HG02870 (cell line): ENCODE results near the gene HSD17B14.
"Not testable (repeated sequence)": the region's sequence is repeated elsewhere in the genome, so short reads cannot be mapped to it uniquely, and the experiment has no call there.

Experiments
- ATAC-seq: cut with Tn5 transposase; IDR thresholded peaks from one replicate; pipeline ENCODE4 v1.9.1; 2021; ENCODE audit warnings: mild to moderate bottlenecking, moderate library complexity; ENCODE audit not compliant: unreplicated experiment

Gene HSD17B14

DNA sequence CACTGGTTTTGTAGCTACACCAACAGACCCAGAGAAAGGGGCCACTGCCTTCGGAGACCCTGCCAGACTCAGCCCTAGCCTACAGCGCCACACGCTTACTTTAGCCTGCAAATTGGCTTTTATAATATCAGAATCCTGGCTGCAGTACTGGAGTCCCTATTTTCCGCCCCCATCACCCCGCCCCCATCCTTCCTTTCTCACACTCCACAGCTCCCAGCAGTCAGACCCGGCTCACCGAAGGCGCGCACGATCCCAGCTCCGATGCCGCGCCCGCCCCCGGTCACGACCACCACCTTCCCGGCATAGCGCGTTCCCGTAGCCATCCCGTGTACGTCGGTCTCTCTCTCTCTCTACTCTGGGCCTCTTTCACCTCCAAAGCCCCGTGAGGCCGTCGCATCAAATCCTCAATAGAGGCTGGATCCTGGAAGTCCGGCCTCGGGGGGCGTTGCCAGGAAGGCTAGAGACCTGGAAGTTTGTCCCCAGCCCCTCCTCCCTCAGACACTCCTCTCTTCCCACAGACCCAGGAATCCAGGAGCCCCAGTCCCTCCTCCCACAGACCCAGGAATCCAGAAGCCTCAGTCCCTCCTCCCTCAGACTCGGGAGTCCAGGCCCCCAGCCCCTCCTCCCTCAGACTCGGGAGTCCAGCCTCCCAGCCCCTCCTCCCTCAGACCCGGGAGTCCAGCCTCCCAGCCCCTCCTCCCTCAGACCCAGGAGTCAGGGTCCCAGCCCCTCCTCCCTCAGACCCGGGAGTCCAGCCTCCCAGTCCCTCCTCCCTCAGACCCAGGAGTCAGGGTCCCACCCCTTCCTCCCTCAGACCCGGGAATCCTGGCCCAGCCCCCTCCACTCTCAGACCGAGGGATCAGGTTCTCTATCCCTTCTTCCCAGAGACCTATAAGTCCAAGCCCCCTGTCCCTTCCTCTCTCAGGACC lies at the start of gene HSD17B14:
Gene HSD17B14, minus strand, starts transcription at position 403 of the 929 bp plus-strand sequence. Its CDS starts 80 bp downstream, at position 323.
- no peak for ATAC-seq

DNA sequence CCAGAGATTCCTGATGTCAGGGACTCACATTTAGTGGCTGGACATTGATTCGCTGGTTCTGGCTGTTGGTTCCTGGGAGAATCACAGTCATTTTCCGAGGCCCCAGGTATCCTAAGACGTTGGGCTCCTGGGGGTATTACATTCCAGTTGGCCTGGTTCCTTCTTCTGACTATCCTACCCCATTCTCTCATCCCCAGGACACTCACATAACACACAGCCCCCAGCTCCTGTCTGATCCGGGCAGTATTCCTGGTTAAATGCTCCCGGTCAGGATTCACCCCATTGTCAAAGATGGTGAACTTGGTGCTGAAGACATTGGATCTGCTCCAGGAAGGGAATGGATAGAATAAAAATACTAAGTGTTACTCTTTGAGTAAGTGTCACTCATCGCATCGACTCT lies 47.4 kb upstream of the HSD17B14 start:
- no peak for ATAC-seq

DNA sequence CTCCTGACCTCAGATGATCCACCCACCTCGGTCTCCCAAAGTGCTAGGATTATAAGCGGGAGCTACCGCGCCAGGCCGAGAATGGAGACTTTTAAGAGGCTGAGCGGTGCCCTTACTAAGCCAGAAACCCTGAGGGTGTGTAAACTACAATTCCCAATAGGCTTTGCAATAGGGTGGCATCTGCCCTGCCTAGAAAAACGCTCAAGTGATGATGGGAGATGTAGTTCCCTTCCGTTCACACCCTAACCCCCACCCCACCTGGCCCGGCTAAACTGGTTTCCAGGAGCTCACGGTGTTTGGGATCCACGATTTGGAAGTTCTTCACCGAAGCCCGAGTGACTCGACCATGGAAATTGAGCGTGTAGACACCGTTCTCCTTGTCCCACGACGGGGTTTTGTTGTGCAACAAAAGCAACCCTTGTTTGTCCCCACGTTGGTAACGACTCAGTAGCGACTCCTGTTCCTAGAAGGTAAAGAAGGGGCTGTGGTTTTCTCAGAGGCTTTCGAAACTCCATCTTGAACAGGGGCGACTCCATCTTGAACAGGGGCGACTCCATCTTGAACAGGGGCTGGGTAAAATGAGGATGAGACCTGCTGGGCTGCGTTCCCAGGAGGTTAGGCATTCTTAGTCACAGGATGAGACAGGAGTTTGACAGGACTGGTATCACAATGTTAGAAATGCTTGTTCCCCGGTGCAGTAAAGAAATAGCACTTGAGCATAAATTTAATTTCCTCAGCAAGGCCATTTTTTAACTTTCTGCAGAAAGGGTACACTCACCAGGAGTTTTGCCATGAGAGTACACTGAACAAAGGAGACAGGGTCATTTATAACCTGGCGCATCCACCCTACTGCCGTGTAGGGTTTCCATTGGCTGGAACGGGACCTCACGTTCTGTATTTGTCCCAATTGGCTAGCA lies 45.7 kb upstream of the HSD17B14 start:
- ATAC-seq = no peak

DNA sequence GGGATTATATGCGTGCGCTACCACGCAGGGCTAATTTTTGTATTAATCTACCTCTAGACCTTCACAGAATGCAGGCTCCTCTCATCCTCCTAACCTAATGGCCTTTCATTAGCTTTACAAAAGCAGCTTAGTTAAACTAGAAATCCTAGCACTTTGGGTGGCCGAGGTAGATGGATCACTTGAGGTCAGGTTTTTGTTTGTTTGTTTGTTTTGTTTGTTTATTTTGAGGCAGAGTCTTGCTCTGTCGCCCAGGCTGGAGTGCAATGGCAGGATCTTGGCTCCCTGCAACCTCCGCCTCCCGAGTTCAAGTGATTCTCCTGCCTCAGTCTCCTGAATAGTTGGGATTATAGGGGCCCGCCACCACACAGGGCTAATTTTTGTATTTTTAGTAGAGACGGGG lies 43.4 kb upstream of the HSD17B14 start:
- not testable (repeated sequence) for ATAC-seq

DNA sequence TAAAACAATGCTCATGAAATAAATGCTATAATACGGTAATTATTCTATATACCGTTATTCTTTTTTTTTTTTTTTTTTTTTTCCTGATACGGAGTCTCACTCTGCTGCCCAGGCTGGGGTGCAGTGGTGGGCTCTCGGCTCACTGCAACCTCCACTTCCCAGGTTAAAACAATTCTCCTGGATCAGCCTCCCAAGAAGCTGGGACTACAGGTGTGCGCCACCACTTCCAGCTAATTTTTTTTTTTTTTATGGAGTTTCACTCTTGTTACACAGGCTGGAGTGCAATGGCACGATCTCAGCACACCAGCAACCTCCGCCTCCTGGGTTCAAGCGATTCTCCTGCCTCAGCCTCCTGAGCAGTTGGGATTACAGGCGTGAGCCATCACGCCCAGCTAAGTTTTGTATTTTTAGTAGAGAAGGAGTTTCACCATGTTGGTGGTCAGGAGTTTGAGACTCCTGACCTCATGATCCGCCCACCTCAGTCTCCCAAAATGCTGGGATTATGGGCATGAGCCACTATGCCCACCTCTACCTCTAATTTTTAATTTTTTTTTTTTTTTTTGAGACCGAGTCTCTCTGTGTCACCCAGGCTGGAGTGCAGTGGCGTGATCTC lies 42.8 kb upstream of the HSD17B14 start:
- no peak for ATAC-seq

DNA sequence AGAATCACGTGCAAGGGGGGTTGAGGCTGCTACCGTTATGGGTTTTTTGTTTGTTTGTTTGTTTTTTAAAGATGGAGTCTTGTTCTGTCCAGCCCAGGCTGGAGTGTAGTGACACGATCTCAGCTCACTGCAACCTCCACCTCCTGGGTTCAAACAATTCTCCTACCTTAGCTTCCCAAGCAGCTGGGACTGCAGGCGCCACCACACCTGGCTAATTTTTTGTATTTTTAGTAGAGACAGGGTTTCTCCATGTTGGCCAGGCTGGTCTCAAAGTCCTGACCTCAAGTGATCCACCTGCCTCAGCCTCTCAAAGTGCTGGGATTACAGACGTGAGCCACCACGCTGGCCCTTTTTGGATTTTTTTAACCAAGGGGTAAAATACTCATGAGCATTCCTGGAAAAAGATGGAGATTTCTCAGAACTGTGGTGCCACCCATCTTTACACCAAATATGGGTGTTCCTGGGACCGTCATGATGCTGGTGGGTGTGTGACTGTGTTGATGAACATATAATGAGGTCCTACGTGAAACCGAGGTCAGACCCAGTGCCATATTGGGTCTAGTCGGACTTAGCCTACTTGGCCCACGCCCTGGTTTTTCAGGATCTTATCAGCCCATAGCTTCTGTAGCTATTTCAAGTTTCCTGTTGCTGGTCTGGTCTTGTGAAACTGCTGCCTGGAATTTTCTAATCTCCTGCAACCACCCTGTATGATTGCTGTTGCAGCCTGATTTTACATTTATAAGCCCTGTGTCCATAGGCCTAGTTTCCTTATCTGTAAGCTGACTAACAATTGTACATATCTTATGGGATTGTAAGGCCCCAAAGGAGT lies 42.1 kb upstream of the HSD17B14 start:
- no peak for ATAC-seq

DNA sequence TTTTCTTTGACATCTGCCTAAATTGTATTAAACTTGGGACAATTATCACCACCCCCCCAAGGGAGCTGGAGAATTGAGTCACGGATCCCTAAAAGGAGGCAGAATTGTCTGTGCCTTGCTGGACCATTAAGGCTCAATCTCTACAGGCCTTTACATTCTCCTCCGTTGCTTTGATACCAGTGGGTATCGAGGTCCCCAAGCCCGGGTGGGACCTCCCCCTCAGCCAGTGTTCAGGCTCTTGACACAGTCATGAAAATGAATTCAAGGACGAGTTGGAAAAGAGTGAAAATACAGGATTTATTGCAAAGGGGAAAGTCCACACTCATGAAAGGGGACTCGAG lies 41.5 kb upstream of the HSD17B14 start:
- no peak for ATAC-seq

DNA sequence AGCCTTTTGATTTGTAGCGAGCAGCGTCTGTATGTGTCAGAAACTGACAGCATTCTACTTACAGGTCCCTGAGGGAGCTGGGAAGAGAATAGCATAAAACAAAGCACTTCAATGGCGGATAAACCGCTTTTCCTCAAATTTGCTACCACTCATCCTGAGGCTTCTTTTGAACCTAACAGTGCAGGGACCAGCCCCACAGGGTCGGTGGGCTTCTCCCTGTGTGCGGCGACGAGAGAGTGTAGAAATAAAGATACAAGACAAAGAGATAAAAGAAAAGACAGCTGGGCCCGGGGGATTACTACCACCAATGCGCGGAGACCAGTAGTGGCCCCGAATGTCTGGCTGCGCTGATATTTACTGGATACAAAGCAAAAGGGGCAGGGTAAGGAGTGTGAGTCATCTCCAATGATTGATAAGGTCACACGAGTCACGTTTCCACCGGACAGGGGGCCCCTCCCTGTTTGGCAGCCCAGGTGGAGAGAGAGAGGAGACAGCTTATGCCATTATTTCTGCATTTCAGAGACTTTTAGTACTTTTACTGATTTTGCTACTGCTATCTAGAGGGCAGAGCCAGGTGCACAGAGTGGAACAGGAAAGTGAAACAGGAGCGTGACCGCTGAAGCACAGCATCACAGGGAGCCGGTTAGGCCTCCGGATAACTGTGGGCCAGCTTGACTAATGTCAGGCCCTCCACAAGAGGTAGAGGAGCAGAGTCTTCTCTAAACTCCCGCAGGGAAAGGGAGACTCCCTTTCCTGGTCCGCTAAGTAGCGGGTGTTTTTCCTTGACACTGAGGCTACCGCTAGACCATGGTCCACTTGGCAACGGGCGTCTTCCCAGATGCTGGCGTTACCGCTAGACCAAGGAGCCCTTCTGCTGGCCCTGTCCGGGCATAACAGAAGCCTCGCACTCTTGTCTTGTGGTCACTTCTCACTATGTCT lies 40.0 kb upstream of the HSD17B14 start:
- not testable (repeated sequence) for ATAC-seq

DNA sequence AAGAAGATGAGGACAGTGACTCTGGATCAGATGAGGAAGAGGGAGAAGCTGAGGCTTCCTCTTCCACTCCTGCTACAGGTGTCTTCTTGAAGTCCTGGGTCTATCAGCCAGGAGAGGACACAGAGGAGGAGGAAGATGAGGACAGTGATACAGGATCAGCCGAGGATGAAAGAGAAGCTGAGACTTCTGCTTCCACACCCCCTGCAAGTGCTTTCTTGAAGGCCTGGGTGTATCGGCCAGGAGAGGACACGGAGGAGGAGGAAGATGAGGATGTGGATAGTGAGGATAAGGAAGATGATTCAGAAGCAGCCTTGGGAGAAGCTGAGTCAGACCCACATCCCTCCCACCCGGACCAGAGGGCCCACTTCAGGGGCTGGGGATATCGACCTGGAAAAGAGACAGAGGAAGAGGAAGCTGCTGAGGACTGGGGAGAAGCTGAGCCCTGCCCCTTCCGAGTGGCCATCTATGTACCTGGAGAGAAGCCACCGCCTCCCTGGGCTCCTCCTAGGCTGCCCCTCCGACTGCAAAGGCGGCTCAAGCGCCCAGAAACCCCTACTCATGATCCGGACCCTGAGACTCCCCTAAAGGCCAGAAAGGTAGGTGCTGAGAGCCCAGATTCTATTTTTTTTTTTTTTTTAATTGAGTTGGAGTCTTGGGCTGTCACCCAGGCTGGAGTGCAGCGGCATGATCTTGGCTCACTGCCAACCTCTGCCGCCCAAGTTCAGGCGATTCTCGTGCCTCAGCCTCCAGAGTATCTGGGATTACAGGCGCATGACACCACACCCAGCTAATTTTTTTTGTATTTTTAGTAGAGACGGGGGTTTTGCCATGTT lies 38.2 kb upstream of the HSD17B14 start:
- ATAC-seq = no peak

DNA sequence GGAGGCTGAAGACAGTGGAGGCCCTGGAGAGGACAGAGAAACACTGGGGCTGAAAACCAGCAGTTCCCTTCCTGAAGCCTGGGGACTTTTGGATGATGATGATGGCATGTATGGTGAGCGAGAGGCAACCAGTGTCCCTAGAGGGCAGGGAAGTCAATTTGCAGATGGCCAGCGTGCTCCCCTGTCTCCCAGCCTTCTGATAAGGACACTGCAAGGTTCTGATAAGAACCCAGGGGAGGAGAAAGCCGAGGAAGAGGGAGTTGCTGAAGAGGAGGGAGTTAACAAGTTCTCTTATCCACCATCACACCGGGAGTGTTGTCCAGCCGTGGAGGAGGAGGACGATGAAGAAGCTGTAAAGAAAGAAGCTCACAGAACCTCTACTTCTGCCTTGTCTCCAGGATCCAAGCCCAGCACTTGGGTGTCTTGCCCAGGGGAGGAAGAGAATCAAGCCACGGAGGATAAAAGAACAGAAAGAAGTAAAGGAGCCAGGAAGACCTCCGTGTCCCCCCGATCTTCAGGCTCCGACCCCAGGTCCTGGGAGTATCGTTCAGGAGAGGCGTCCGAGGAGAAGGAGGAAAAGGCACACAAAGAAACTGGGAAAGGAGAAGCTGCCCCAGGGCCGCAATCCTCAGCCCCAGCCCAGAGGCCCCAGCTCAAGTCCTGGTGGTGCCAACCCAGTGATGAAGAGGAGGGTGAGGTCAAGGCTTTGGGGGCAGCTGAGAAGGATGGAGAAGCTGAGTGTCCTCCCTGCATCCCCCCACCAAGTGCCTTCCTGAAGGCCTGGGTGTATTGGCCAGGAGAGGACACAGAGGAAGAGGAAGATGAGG lies 37.4 kb upstream of the HSD17B14 start:
- ATAC-seq = no peak

DNA sequence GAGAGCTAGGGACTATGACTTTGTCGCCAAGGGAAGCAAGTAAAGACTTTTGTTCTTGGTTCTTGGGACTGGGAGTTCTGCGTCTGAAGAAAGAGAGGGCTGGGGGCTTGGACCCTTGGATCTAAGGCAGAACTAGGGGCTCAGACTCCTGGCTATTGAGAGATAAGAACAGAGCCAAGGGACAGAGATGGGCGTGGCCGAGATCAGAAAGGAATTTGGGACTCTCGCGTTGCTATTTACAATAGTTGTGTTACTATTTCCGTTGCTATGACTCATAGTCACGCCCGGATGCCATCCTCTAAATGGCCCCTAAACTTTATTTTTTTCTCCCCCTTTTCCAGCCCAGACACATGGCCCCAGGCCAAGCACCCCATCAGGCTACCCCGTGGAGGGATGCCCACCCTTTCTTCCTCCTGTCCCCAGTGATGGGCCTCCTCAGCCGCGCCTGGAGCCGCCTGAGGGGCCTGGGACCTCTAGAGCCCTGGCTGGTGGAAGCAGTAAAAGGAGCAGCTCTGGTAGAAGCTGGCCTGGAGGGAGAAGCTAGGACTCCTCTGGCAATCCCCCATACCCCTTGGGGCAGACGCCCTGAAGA lies 36.7 kb upstream of the HSD17B14 start:
- ATAC-seq = no peak

DNA sequence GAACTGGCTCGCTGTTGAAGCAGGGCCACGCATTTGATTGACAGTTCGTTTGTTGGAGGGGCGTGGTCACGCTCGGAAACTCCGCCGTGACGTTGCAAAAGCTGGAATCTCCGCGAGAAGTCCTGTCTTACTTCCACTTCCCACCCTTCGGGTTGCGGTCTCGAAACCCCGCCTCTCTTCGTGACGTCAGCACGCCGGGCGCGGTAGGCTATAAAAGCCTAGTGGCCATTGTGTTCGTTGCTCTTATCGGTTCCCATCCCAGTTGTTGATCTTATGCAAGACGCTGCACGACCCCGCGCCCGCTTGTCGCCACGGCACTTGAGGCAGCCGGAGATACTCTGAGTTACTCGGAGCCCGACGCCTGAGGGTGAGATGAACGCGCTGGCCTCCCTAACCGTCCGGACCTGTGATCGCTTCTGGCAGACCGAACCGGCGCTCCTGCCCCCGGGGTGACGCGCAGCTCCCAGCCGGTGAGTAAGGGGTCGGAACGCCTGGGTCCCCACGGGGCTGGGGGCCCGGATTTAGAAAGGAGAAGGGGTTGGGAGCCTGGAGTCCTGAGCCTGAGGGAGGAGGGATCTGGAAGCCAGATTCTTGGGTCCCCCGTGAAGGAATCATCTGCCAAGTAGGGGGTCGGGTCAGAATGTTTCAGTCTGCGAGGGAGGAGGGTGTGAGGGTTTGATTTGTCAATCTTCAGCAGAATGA lies 36.0 kb upstream of the HSD17B14 start, which contains the start of gene PPP1R15A:
Gene PPP1R15A, plus strand, starts transcription at position 240 of the 702 bp plus-strand sequence. CDS start 813 bp downstream, outside the sequence.
- ATAC-seq = no peak

DNA sequence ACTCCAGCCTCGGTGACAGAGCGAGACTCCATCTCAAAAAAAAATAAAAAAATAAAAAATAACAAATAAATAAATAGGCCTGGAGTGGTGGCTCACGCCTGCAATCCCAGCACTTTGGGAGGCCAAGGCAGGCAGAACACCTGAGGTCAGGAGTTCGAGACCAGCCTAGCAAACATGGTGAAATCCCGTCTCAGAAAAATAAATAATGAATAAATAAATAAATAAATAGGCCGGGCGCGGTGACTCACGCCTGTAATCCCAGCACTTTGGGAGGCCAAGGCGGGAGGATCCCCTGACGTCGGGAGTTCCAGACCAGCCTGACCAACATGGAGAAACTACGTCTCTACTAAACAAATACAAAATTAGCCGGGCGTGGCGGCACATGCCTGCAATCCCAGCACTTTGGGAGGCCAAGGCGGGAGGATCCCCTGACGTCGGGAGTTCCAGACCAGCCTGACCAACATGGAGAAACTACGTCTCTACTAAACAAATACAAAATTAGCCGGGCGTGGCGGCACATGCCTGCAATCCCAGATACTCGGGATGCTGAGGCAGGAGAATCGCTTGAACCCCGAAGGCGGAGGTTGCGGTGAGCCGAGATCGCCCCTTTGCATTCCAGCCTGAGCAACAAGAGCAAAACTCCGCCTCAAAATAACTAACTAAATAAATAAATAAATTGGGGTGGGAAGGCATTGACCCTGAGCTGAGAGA lies 35.3 kb upstream of the HSD17B14 start:
- not testable (repeated sequence) for ATAC-seq

DNA sequence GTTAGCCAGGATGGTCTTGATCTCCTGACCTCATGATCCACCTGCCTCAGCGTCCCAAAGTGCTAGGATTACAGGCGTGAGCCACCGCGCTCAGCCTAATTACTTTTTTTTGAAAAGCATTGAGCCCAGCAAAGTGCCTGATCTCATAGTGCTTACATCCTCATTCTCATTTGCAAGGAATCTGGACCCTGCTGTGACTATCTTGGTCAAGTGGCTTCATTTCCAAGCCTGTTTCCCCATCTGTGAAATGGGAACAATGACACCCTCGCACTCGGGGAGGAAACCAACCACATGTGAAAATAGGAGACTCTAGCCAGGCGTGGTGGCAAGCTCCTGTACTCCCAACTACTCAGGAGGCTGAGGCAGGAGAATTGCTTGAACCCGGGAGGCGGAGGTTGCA lies 33.8 kb upstream of the HSD17B14 start:
- no peak for ATAC-seq

DNA sequence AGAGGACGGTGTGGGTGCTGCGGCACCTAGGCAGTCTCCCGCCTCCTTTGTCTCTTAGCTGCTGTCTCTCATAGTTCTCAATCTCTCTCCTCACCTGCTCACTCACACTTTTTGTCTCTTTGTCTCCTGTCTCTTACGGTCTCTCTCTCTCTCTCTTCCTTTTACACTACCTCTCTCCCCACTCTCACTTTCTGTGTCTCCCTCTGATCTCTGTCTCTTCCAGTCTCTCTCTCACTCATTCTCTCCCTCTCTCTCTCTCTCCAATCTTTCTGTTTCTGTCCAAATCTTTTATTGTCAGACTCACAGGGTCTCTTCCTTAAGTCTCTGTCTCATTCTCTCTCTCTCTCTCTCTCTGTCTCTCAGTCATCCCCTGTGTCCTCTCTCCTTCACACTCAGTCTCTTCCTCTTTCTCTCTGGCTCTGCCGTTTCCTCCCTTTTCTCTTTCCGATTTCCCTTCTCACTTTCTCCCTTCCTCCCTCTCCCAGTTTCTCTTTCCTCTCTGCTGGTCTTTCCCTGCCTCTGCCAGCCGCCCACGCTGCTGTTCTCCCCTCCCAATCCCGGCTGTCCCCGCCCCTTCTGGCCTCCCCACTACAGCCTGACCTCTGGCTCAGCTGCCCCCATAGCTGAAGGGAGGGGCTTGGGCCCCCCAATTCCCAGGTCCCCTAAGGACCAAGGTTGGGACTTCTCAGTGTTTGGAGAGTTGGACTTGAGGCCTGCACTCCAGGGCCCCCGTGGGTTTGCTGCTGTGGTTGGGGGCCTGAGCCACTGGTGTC lies 32.0 kb upstream of the HSD17B14 start, which contains the start of gene PLEKHA4:
Gene PLEKHA4, minus strand, starts transcription at position 504 of the 773 bp plus-strand sequence. CDS start 997 bp downstream, outside the sequence.
- no peak for ATAC-seq
